Keratinocyte (primary cell): ENCODE measurements around the gene NCBP1. TPM values are rescaled to one million over a fixed set of nuclear protein-coding genes. Genes with fewer than 3 reads are reported as not detected.

ENCODE experiments used
- DNase-seq: peaks from one replicate; pipeline ENCODE4 v3.0.0-alpha.2; 2011; ENCODE audit warnings: low read depth, missing footprints, low spot score
- FAIRE-seq: peaks from 2 replicates; lab custom pipeline; 2011; peaks lifted over from hg19 to GRCh38; lab: Jason Lieb, UNC
- H2AFZ ChIP-seq: 2 replicates; pipeline ENCODE4 v1.6.0; 2012; ENCODE audit warnings: low read length, control low read depth, inconsistent platforms; ENCODE audit not compliant: control insufficient read depth
- H3K27ac ChIP-seq: 2 replicates; pipeline ENCODE4 v1.5.1; 2011; ENCODE audit warnings: low read length; ENCODE audit not compliant: control insufficient read depth, insufficient read depth
- H3K27me3 ChIP-seq: 3 replicates; pipeline ENCODE4 v1.6.0; 2011; ENCODE audit warnings: low read length; ENCODE audit not compliant: control insufficient read depth, insufficient read depth; ENCODE audit errors: extremely low read depth
- H3K36me3 ChIP-seq, 2 experiments: 2 replicates in 1 of 2; 3 replicates in 1 of 2; pipeline ENCODE4 v1.5.1; 2011; ENCODE audit warnings: low read length in 2 of 2, mild to moderate bottlenecking in 1 of 2; ENCODE audit not compliant: control insufficient read depth in 2 of 2, insufficient read depth in 2 of 2; ENCODE audit errors: extremely low read depth in 1 of 2
- H3K4me1 ChIP-seq: 3 replicates; pipeline ENCODE4 v1.5.1; 2011; ENCODE audit warnings: low read length; ENCODE audit not compliant: control insufficient read depth, insufficient read depth; ENCODE audit errors: extremely low read depth
- H3K4me2 ChIP-seq: 3 replicates; pipeline ENCODE4 v1.6.0; 2011; ENCODE audit warnings: low read depth, low read length; ENCODE audit not compliant: control insufficient read depth, insufficient read depth; ENCODE audit errors: extremely low read depth
- H3K4me3 ChIP-seq, 3 experiments: fragments of 200-600 bp in 1 of 3; sonication (generic) in 1 of 3; 2 replicates in 2 of 3; 3 replicates in 1 of 3; pipeline ENCODE4 v1.5.1; 2011 to 2016; ENCODE audit warnings: low read length in 3 of 3, mild to moderate bottlenecking in 3 of 3, control low read depth in 2 of 3, inconsistent platforms in 1 of 3, low read depth in 1 of 3, mixed read lengths in 1 of 3, mixed run types in 1 of 3, moderate library complexity in 1 of 3; ENCODE audit not compliant: control insufficient read depth in 2 of 3, insufficient read depth in 2 of 3; ENCODE audit errors: extremely low read depth in 1 of 3
- H3K79me2 ChIP-seq: 2 replicates; pipeline ENCODE4 v1.6.0; 2012; ENCODE audit warnings: low read length; ENCODE audit not compliant: control insufficient read depth, insufficient read depth
- H3K9ac ChIP-seq: 3 replicates; pipeline ENCODE4 v1.6.0; 2011; ENCODE audit warnings: low read length; ENCODE audit not compliant: control insufficient read depth, insufficient read depth; ENCODE audit errors: extremely low read depth
- H3K9me1 ChIP-seq: 3 replicates; pipeline ENCODE4 v1.6.0; 2011; ENCODE audit warnings: low read length; ENCODE audit not compliant: control insufficient read depth, insufficient read depth; ENCODE audit errors: extremely low read depth
- H3K9me3 ChIP-seq: 2 replicates; pipeline ENCODE4 v1.5.1; 2012; ENCODE audit warnings: low read depth, low read length; ENCODE audit not compliant: control insufficient read depth
- H4K20me1 ChIP-seq: 3 replicates; pipeline ENCODE4 v1.6.0; 2011; ENCODE audit warnings: low read length; ENCODE audit not compliant: control insufficient read depth, insufficient read depth; ENCODE audit errors: extremely low read depth
- EZH2 ChIP-seq: IDR thresholded peaks from one replicate; pipeline ENCODE4 v1.6.1; 2012; ENCODE audit warnings: inconsistent platforms, mild to moderate bottlenecking, low read length, moderate library complexity
- dilution Hi-C: fragments of 300-500 bp; cut with MboI; formaldehyde crosslinking; loops from one replicate; pipeline ENCODE4 v1.7.0; 2020; ENCODE audit warnings: low sequenced_read_pairs; ENCODE audit not compliant: extremely low pct_ligation_motif_present
- polyA plus RNA-seq, 5 experiments: library from polyadenylated mRNA; depleted of rRNA in 3 of 5; stranded (reverse) in 3 of 5; stranded (forward) in 1 of 5; unstranded in 1 of 5; fragments of >200 nt; gene quantifications; 1 replicate in 1 of 5; 2 replicates in 3 of 5; 3 replicates in 1 of 5; pipeline versions ENCODE4 v1.2.1 to v1.2.3, GENCODE V29; 2011 to 2012; ENCODE audit warnings: missing spikeins in 2 of 5, low read depth in 1 of 5, low replicate concordance in 1 of 5
- TF ChIP-seq, protein P1 (sequence below), 3 experiments: IDR thresholded peaks in 1 of 3; conservative IDR thresholded peaks in 1 of 3; optimal IDR thresholded peaks in 1 of 3; 2 replicates in 2 of 3; 3 replicates in 1 of 3; pipeline versions ENCODE3 to v1.5.1; 2011; ENCODE audit warnings: low read length in 3 of 3, mild to moderate bottlenecking in 3 of 3, moderate library complexity in 2 of 3, control low read depth in 1 of 3, inconsistent platforms in 1 of 3; ENCODE audit not compliant: insufficient read depth in 2 of 3; ENCODE audit errors: extremely low read depth in 1 of 3

Gene NCBP1
- polyA plus RNA-seq, 1 donor (not counting 4 experiments of a cell fraction or from before 2014, with no cell fraction given): 38.6 TPM

GRCh38 chr9:97722331-97722730, 88.7 kb downstream of the NCBP1 start:
- dilution Hi-C loops: no loop called here
- FAIRE-seq: no peak
- no peak overlapping the region for H3K27ac ChIP-seq

More at GRCh38 chr9:97722331-97722730, 88.7 kb downstream of the NCBP1 start:
- TF ChIP-seq EZH2: no peak
- TF ChIP-seq, protein P1, sequence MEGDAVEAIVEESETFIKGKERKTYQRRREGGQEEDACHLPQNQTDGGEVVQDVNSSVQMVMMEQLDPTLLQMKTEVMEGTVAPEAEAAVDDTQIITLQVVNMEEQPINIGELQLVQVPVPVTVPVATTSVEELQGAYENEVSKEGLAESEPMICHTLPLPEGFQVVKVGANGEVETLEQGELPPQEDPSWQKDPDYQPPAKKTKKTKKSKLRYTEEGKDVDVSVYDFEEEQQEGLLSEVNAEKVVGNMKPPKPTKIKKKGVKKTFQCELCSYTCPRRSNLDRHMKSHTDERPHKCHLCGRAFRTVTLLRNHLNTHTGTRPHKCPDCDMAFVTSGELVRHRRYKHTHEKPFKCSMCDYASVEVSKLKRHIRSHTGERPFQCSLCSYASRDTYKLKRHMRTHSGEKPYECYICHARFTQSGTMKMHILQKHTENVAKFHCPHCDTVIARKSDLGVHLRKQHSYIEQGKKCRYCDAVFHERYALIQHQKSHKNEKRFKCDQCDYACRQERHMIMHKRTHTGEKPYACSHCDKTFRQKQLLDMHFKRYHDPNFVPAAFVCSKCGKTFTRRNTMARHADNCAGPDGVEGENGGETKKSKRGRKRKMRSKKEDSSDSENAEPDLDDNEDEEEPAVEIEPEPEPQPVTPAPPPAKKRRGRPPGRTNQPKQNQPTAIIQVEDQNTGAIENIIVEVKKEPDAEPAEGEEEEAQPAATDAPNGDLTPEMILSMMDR (optimal IDR thresholded peaks at IDR 0.05 in 1 of 3, IDR thresholded peaks at IDR 0.05 in 1 of 3, conservative IDR thresholded peaks at IDR 0.05 in 1 of 3; ENCODE audit: extremely low read depth in 1 of 3, insufficient read depth in 2 of 3, low read length in 3 of 3): no peak
- Histone ChIP-seq H3K9me3 (no peaks in the 10 kb centered on the region), H3K27me3 (no peaks in the 10 kb centered on the region), H3K36me3 (no peaks in the 10 kb centered on the region), H3K4me2 (no peak overlapping the region), H3K9ac (no peak overlapping the region), H4K20me1 (no peaks in the 10 kb centered on the region), H3K79me2 (no peaks in the 10 kb centered on the region), H2AFZ (no peak overlapping the region), H3K4me1 (no peaks in the 10 kb centered on the region), H3K9me1 (no peaks in the 10 kb centered on the region), H3K4me3 (no peak overlapping the region)
- no peak for DNase-seq

Other genes with a start within 250 kb of the NCBP1 start
- gene TDRD7, start 221.7 kb upstream of the NCBP1 start, polyA plus RNA-seq: 7.3 to 10.5 TPM (median 8.7 TPM) in 3 replicates
- gene TMOD1, start 132.2 kb upstream of the NCBP1 start, polyA plus RNA-seq: not detected in 3 replicates
- gene TSTD2, start 453 bp upstream of the NCBP1 start, polyA plus RNA-seq: 11.5 to 17.8 TPM (median 17.2 TPM) in 3 replicates
- gene XPA, start 63.5 kb downstream of the NCBP1 start, polyA plus RNA-seq: 1.9 to 4.1 TPM (median 1.9 TPM) in 3 replicates
- 0.97 to 1.9 TPM (median 1.1 TPM) in 3 replicates for gene FOXE1, start 219.4 kb downstream of the NCBP1 start, polyA plus RNA-seq